OCI-LY3 (cell line): Measurements from ENCODE around the gene ACBD3.

Experiments
- H2AFZ ChIP-seq: fragments of 200-600, 300-600 bp; shearing (Covaris generic); 2 replicates; pipeline ENCODE4 v1.6.0; 2014; ENCODE audit warnings: antibody characterized with exemption, low read depth, low read length
- H3K27ac ChIP-seq: fragments of 200-600, 300-600 bp; sonication (generic); 2 replicates; pipeline ENCODE4 v1.5.1; 2014; ENCODE audit warnings: mild to moderate bottlenecking, low read length, moderate library complexity, mixed read lengths
- H3K27me3 ChIP-seq: fragments of 200-600, 300-600 bp; sonication (generic); 2 replicates; pipeline ENCODE4 v1.6.1; 2014; ENCODE audit warnings: low read depth, low read length, mixed read lengths
- H3K36me3 ChIP-seq: fragments of 200-600, 300-600 bp; sonication (generic); replicated peaks from 2 replicates; pipeline ENCODE3; 2014; ENCODE audit warnings: low read depth, low read length, mixed read lengths
- H3K4me1 ChIP-seq: fragments of 300-600, 200-600 bp; sonication (generic); 2 replicates; pipeline ENCODE4 v1.6.1; 2014; ENCODE audit warnings: low read length, mixed read lengths
- H3K4me2 ChIP-seq: fragments of 200-600, 300-600 bp; sonication (generic); 2 replicates; pipeline ENCODE4 v1.6.1; 2014; ENCODE audit warnings: low read length, mixed read lengths
- H3K4me3 ChIP-seq: fragments of 300-600, 200-600 bp; sonication (generic); 2 replicates; pipeline ENCODE4 v1.5.1; 2014; ENCODE audit warnings: antibody characterized with exemption, mild to moderate bottlenecking, low read length, moderate library complexity
- H3K79me2 ChIP-seq: fragments of 300-600, 200-600 bp; shearing (Covaris generic); 2 replicates; pipeline ENCODE4 v1.6.1; 2014; ENCODE audit warnings: mild to moderate bottlenecking, low read length, mixed read lengths
- H3K9ac ChIP-seq: fragments of 300-600, 200-600 bp; shearing (Covaris generic); 2 replicates; pipeline ENCODE4 v1.6.0; 2014; ENCODE audit warnings: mild to moderate bottlenecking, low read length, moderate library complexity
- H3K9me3 ChIP-seq: fragments of 200-600, 300-600 bp; shearing (Covaris generic); 2 replicates; pipeline ENCODE4 v1.6.1; 2014; ENCODE audit warnings: low read length, mixed read lengths; ENCODE audit not compliant: insufficient read depth
- H4K20me1 ChIP-seq: fragments of 200-600, 300-600 bp; sonication (generic); 2 replicates; pipeline ENCODE4 v1.6.1; 2016; ENCODE audit warnings: low read length, mixed read lengths; ENCODE audit not compliant: insufficient read depth
- EZH2phosphoT487 ChIP-seq: fragments of 200-600 bp; shearing (Covaris generic); IDR thresholded peaks from 2 replicates; pipeline ENCODE4 v1.6.1; 2018; ENCODE audit warnings: antibody characterized with exemption, mixed run types, low read depth
- TF ChIP-seq, protein P1 (sequence below): fragments of 200-600, 300-600 bp; sonication (generic); IDR thresholded peaks from 2 replicates; pipeline ENCODE4 v1.5.1; 2014; ENCODE audit warnings: antibody characterized with exemption, low read length, low read depth

ACBD3 gene

DNA sequence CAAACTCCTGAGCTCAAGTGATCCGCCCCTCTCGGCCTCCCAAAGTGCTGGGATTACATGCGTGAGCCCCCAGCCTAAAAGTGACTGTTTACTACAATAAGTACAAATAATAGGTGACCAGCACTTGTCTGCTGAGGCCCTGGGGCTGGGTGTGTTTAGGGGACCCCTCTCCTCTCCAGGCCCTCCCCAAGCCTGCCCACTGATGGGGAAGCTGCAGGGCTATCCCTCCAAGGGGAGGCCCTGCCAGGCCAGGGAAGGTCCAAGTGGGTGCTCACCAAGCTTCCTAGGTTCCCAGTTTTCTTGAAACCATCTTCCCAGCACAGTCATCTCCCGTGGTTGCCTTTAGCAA is 63.4 kb downstream of the ACBD3 start:
- peak overlapping the region; percentile 88 for H3K9ac ChIP-seq
- no peaks in the 10 kb centered on the region for H3K27me3 ChIP-seq
- peak overlapping the region; percentile 84 for H3K4me2 ChIP-seq
- peaks cover 48% of the 10 kb centered on the region for H3K4me1 ChIP-seq
- H3K9me3 ChIP-seq, result no peaks in the 10 kb centered on the region
- no peaks in the 10 kb centered on the region for H3K36me3 ChIP-seq
- peak overlapping the region; percentile 79 for H3K4me3 ChIP-seq
- H4K20me1 ChIP-seq, result no peaks in the 10 kb centered on the region
- H3K27ac ChIP-seq, result peak overlapping the region; percentile 86; the same call in 1 of the 2 replicates
- no peaks in the 10 kb centered on the region for H3K79me2 ChIP-seq
- H2AFZ ChIP-seq, result no peak overlapping the region
- TF ChIP-seq EZH2phosphoT487, result no peak

DNA sequence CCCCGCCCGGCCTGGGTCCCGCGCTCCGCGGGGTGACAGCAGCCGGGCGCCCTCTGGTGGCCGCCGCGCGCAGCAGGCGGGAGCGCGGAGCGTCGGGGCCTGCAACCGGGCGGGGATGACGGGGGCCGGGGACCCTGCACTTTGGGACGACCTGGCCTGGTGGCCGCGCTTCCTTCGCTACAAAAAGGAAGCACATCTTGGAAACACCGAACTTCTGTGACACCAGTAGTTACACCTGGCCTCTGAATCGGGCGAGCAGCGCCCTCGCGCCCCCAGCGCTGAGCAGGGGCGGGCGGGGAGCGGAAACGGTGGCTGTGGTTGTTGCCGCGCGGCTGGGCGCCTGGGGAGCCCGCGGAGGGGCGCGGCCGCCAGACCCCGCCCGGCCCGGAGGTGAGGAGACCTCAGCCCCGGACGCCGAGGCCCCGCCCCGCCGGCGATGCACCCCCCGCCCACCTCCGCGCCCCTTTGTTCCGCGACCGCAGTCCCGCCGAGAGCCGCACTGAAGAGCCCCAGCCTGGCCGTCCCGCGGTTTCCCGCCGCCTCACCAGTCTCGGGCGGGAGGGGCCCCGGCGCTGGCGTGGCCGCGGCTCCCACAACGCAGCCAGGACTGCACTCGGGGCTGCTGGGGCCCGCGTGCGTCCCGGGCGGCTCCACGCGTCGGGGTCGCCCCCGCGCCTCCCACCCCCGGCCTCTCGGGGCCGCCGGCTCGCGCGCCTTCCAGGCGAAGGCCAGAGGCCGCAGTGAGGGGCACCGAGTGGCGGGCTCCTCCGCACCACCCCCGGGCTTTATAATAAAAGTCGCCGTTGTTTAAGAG is 64.7 kb downstream of the ACBD3 start:
- Histone ChIP-seq H3K4me3 (peak overlapping the region; percentile 79), H3K4me2 (peak overlapping the region; percentile 84), H4K20me1 (no peaks in the 10 kb centered on the region), H3K36me3 (no peaks in the 10 kb centered on the region), H3K27me3 (no peaks in the 10 kb centered on the region), H3K27ac (peak overlapping the region; percentile 86), H3K9ac (peak overlapping the region; percentile 88), H3K79me2 (no peaks in the 10 kb centered on the region), H3K9me3 (no peaks in the 10 kb centered on the region), H3K4me1 (peaks cover 34% of the 10 kb centered on the region), H2AFZ (peak overlapping the region; percentile 87)
- no peak for TF ChIP-seq EZH2phosphoT487
- TF ChIP-seq, protein P1, sequence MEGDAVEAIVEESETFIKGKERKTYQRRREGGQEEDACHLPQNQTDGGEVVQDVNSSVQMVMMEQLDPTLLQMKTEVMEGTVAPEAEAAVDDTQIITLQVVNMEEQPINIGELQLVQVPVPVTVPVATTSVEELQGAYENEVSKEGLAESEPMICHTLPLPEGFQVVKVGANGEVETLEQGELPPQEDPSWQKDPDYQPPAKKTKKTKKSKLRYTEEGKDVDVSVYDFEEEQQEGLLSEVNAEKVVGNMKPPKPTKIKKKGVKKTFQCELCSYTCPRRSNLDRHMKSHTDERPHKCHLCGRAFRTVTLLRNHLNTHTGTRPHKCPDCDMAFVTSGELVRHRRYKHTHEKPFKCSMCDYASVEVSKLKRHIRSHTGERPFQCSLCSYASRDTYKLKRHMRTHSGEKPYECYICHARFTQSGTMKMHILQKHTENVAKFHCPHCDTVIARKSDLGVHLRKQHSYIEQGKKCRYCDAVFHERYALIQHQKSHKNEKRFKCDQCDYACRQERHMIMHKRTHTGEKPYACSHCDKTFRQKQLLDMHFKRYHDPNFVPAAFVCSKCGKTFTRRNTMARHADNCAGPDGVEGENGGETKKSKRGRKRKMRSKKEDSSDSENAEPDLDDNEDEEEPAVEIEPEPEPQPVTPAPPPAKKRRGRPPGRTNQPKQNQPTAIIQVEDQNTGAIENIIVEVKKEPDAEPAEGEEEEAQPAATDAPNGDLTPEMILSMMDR, result peak; percentile 63

DNA sequence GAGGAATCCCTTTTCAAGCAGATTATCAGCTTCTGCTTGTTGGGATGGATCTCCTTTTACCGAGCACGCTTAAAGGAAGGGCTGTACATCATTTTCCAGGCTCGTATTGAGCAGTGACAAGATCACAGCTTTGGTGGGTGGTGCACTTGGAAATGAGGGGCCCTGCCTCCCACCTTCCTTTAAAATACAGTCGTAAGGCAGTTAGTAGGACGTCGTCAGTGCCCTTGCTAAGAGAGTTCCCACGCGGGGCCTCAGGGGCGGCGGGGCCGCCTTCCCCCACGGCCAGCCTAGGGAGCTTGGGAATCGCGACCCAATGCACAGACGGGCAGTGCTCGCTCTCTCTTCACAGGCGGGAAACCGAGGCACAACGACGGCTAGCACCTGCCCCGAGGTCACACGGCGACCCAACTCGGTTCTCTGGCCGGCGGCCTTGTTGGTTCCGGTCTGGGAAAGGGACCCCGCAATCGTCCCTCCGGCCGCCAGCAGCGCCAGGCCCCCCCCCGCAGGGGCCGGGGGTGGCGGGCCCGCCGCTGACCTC is 65.4 kb downstream of the ACBD3 start:
- no peaks in the 10 kb centered on the region for H3K27me3 ChIP-seq
- no peaks in the 10 kb centered on the region for H3K79me2 ChIP-seq
- peak overlapping the region; percentile 32 for H2AFZ ChIP-seq
- H4K20me1 ChIP-seq, result no peaks in the 10 kb centered on the region
- peak overlapping the region; percentile 79 for H3K4me3 ChIP-seq
- H3K9me3 ChIP-seq, result no peaks in the 10 kb centered on the region
- no peak for TF ChIP-seq EZH2phosphoT487
- TF ChIP-seq, protein P1, result no peak
- peak overlapping the region; percentile 88 for H3K9ac ChIP-seq
- H3K27ac ChIP-seq, result peak overlapping the region; percentile 86; the same call in 1 of the 2 replicates
- no peaks in the 10 kb centered on the region for H3K36me3 ChIP-seq
- peaks cover 34% of the 10 kb centered on the region for H3K4me1 ChIP-seq
- peak overlapping the region; percentile 84 for H3K4me2 ChIP-seq

DNA sequence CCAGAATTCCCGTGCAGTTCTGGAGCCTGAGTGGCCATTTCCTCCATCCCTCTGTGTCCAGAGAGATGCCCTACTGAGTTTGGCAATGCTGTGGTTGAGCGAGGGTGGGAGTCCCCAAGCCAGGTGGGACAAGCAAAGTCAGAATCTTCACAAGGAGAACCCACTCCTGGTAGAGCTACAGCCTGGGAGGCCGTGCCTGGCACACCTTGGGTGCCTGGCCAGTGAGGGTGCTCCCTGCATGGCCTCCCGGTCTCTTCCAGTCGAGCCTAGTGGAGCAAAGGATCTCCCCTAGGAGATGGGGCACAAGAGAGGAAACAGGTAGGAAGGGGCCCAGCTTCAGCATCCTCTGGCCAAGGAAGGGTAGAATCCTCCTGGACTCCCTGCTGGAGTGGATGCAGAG is 66.1 kb downstream of the ACBD3 start:
- Histone ChIP-seq H3K4me1 (peaks cover 34% of the 10 kb centered on the region), H4K20me1 (no peaks in the 10 kb centered on the region), H3K27me3 (no peaks in the 10 kb centered on the region), H2AFZ (no peak overlapping the region; the same call in 1 of the 2 replicates), H3K27ac (no peak overlapping the region), H3K4me3 (no peak overlapping the region), H3K36me3 (no peaks in the 10 kb centered on the region), H3K79me2 (no peaks in the 10 kb centered on the region), H3K4me2 (peak overlapping the region; percentile 84), H3K9me3 (no peaks in the 10 kb centered on the region), H3K9ac (no peak overlapping the region)
- TF ChIP-seq EZH2phosphoT487, result no peak
- TF ChIP-seq, protein P1, result no peak
